ENCODE measurements around the gene ANKEF1.
"Not testable (repeated sequence)": the region's sequence is repeated elsewhere in the genome, so short reads cannot be mapped to it uniquely, and the experiment has no call there.

The ANKEF1 gene

GRCh38 chr20:10034717-10035571 lies at the start of gene ANKEF1:
Gene ANKEF1, plus strand, starts transcription at chr20:10034987. Its CDS starts 3,315 bp downstream, at chr20:10038302.
- DNase-seq, result peak; percentile 89

- no peak for DNase-seq
Observed at GRCh38 chr20:9985281-9985680, 49.5 kb upstream of the ANKEF1 start.

- no peak for DNase-seq
Observed at GRCh38 chr20:9985773-9986172, 49.0 kb upstream of the ANKEF1 start.

GRCh38 chr20:9989066-9989724 lies 45.6 kb upstream of the ANKEF1 start:
- no peak for DNase-seq

GRCh38 chr20:9993137-9993536 lies 41.6 kb upstream of the ANKEF1 start:
- no peak for DNase-seq

- DNase-seq, result no peak
Observed at GRCh38 chr20:9994676-9995075, 40.1 kb upstream of the ANKEF1 start.

- DNase-seq, result no peak
Observed at GRCh38 chr20:9995510-9996272, 39.1 kb upstream of the ANKEF1 start.

- no peak for DNase-seq
Observed at GRCh38 chr20:9996944-9997343, 37.8 kb upstream of the ANKEF1 start.

GRCh38 chr20:9999645-10000044 lies 35.1 kb upstream of the ANKEF1 start:
- DNase-seq, result no peak

- no peak for DNase-seq
Observed at GRCh38 chr20:10002866-10003265, 31.9 kb upstream of the ANKEF1 start.

GRCh38 chr20:10004900-10005299 lies 29.9 kb upstream of the ANKEF1 start:
- DNase-seq, result no peak

GRCh38 chr20:10005885-10006284 lies 28.9 kb upstream of the ANKEF1 start:
- no peak for DNase-seq

GRCh38 chr20:10006447-10007090 lies 28.2 kb upstream of the ANKEF1 start:
- no peak for DNase-seq

GRCh38 chr20:10007158-10007557 lies 27.6 kb upstream of the ANKEF1 start:
- no peak for DNase-seq

GRCh38 chr20:10007747-10008146 lies 27.0 kb upstream of the ANKEF1 start:
- DNase-seq, result no peak

GRCh38 chr20:10012464-10012863 lies 22.3 kb upstream of the ANKEF1 start:
- DNase-seq, result no peak

- no peak for DNase-seq
Observed at GRCh38 chr20:10014431-10014830, 20.4 kb upstream of the ANKEF1 start.

- DNase-seq, result no peak
Observed at GRCh38 chr20:10020937-10021336, 13.8 kb upstream of the ANKEF1 start.

GRCh38 chr20:10022625-10023024 lies 12.2 kb upstream of the ANKEF1 start:
- DNase-seq, result no peak

- no peak for DNase-seq
Observed at GRCh38 chr20:10023911-10024310, 10.9 kb upstream of the ANKEF1 start.

GRCh38 chr20:10031451-10032215 lies 3.2 kb upstream of the ANKEF1 start:
- DNase-seq, result not testable (repeated sequence)

- DNase-seq, result not testable (repeated sequence)
Observed at GRCh38 chr20:10032269-10032668, 2.5 kb upstream of the ANKEF1 start.

Data from activated CD4-positive, alpha-beta T cell treated with anti-CD3 and anti-CD28 coated beads, Interleukin-10, Interleukin-2, amounts not matched to agents 100 ng/mL and 50 ng/mL, durations not matched to agents 16 hours and 8 hours (primary cell).